Hepatocyte (in vitro differentiated cells): ENCODE results near the gene UPF2. TPM values are rescaled to one million over a fixed set of nuclear protein-coding genes. Genes with fewer than 3 reads are reported as not detected.

Experiments used
- DNase-seq: peaks from one replicate; pipeline ENCODE4 v3.0.0-alpha.2; 2016; ENCODE audit warnings: low spot score
- H2AFZ ChIP-seq: fragments of 200-600 bp; sonication (generic); 2 replicates; pipeline ENCODE4 v1.6.0; 2016; ENCODE audit warnings: antibody characterized with exemption, mild to moderate bottlenecking
- H3K27ac ChIP-seq: fragments of 200-600 bp; sonication (generic); 2 replicates; pipeline ENCODE4 v1.5.1; 2016; ENCODE audit warnings: mild to moderate bottlenecking
- H3K27me3 ChIP-seq: fragments of 200-600 bp; sonication (generic); 2 replicates; pipeline ENCODE4 v1.6.1; 2016
- H3K36me3 ChIP-seq: fragments of 200-600 bp; sonication (generic); replicated peaks from 2 replicates; pipeline ENCODE4 v1.5.1; 2016; ENCODE audit warnings: low read depth; ENCODE audit not compliant: insufficient read depth
- H3K4me1 ChIP-seq: fragments of 200-600 bp; sonication (generic); 2 replicates; pipeline ENCODE4 v1.5.1; 2016; ENCODE audit warnings: mild to moderate bottlenecking, moderate library complexity; ENCODE audit not compliant: insufficient read depth
- H3K4me2 ChIP-seq: fragments of 200-600 bp; sonication (generic); 2 replicates; pipeline ENCODE4 v1.6.0; 2016
- H3K4me3 ChIP-seq: fragments of 200-600 bp; sonication (generic); 2 replicates; pipeline ENCODE4 v1.5.1; 2016; ENCODE audit warnings: mild to moderate bottlenecking
- H3K79me2 ChIP-seq: fragments of 200-600 bp; sonication (generic); 2 replicates; pipeline ENCODE4 v1.6.0; 2017; ENCODE audit warnings: mild to moderate bottlenecking
- H3K9me2 ChIP-seq: fragments of 200-600 bp; sonication (generic); replicated peaks from 2 replicates; pipeline ENCODE4 v1.6.0; 2017; ENCODE audit warnings: mild to moderate bottlenecking; ENCODE audit not compliant: insufficient read depth
- H3K9me3 ChIP-seq: fragments of 200-600 bp; sonication (generic); 2 replicates; pipeline ENCODE4 v1.5.1; 2016; ENCODE audit warnings: low read depth, mild to moderate bottlenecking
- H4K20me1 ChIP-seq: fragments of 200-600 bp; sonication (generic); 2 replicates; pipeline ENCODE4 v1.6.0; 2016; ENCODE audit warnings: mild to moderate bottlenecking; ENCODE audit not compliant: insufficient read depth, poor library complexity, severe bottlenecking
- CTCF ChIP-seq: fragments of 200-600 bp; sonication (generic); IDR thresholded peaks from 2 replicates; pipeline ENCODE4 v1.5.1; 2016; ENCODE audit warnings: antibody characterized with exemption, mild to moderate bottlenecking; ENCODE audit not compliant: poor library complexity
- EZH2 ChIP-seq: fragments of 200-600 bp; sonication (generic); IDR thresholded peaks from 2 replicates; pipeline ENCODE4 v1.6.1; 2016; ENCODE audit warnings: antibody characterized with exemption, mild to moderate bottlenecking, borderline replicate concordance
- EZH2phosphoT487 ChIP-seq: fragments of 200-600 bp; sonication (generic); IDR thresholded peaks from one replicate; pipeline ENCODE4 v1.6.1; 2018; ENCODE audit warnings: antibody characterized with exemption, mild to moderate bottlenecking, low read depth, moderate library complexity; ENCODE audit not compliant: unreplicated experiment, severe bottlenecking
- WGBS: methylation state at CpG from one replicate; pipeline ENCODE4 v1.1.6; 2016; ENCODE audit warnings: low lambda C conversion rate; ENCODE audit errors: missing lambda C conversion rate; 5-methylcytosine and 5-hydroxymethylcytosine counted together
- polyA plus RNA-seq: library from polyadenylated mRNA; unstranded; fragments of >200 nt; fragmentation: Nextera tagmentation; extraction: Ambion mirVana; gene quantifications from 2 replicates; pipeline ENCODE4 v1.2.1, GENCODE V29; 2016
- total RNA-seq: library from RNA; depleted of rRNA; stranded (reverse); fragments of >200 nt; gene quantifications from 2 replicates; pipeline ENCODE4 v1.2.3, GENCODE V29; 2014

The UPF2 gene
- total and polyA plus RNA-seq, 2 experiments from 2014 or later = 12.3 to 14.5 TPM

GRCh38 chr10:11919271-11919670 is 123.3 kb downstream of the UPF2 start:
- no peak overlapping the region for H3K27ac ChIP-seq
- no peak for TF ChIP-seq EZH2
- TF ChIP-seq CTCF = no peak
- no peak for TF ChIP-seq EZH2phosphoT487
- no peak overlapping the region for H3K4me2 ChIP-seq
- no peak overlapping the region for H3K4me3 ChIP-seq
- H3K9me2 ChIP-seq = no peaks in the 10 kb centered on the region
- H3K9me3 ChIP-seq = no peaks in the 10 kb centered on the region
- no peak overlapping the region for H2AFZ ChIP-seq
- H3K36me3 ChIP-seq = peaks cover 3% of the 10 kb centered on the region
- WGBS = 87% methylated on average over 7 of the region's 7 CpGs
- DNase-seq = no peak
- no peaks in the 10 kb centered on the region for H3K27me3 ChIP-seq
- no peaks in the 10 kb centered on the region for H4K20me1 ChIP-seq
- no peaks in the 10 kb centered on the region for H3K79me2 ChIP-seq
- no peaks in the 10 kb centered on the region for H3K4me1 ChIP-seq

- Histone ChIP-seq H3K27ac (no peak overlapping the region), H3K36me3 (peaks cover 3% of the 10 kb centered on the region), H4K20me1 (no peaks in the 10 kb centered on the region), H3K9me3 (no peaks in the 10 kb centered on the region), H3K4me2 (no peak overlapping the region), H3K4me1 (no peaks in the 10 kb centered on the region), H3K79me2 (no peaks in the 10 kb centered on the region), H3K27me3 (no peaks in the 10 kb centered on the region), H3K9me2 (no peaks in the 10 kb centered on the region), H3K4me3 (no peak overlapping the region), H2AFZ (no peak overlapping the region)
- WGBS = 81% methylated on average over 8 of the region's 8 CpGs
- TF ChIP-seq CTCF (no peak), EZH2 (no peak), EZH2phosphoT487 (no peak)
- no peak for DNase-seq
Measured at GRCh38 chr10:11918384-11918783, 124.2 kb downstream of the UPF2 start.

- Histone ChIP-seq H3K4me2 (no peak overlapping the region), H3K9me3 (no peaks in the 10 kb centered on the region), H3K27me3 (no peaks in the 10 kb centered on the region), H3K9me2 (no peaks in the 10 kb centered on the region), H3K4me1 (no peaks in the 10 kb centered on the region), H3K79me2 (no peaks in the 10 kb centered on the region), H3K36me3 (no peaks in the 10 kb centered on the region), H3K4me3 (no peak overlapping the region), H2AFZ (no peak overlapping the region), H3K27ac (no peak overlapping the region), H4K20me1 (no peaks in the 10 kb centered on the region)
- TF ChIP-seq EZH2phosphoT487 (no peak), CTCF (no peak)
- DNase-seq = no peak
- WGBS = 44% methylated on average over 11 of the region's 11 CpGs
Measured at GRCh38 chr10:11913079-11913641, 129.4 kb downstream of the UPF2 start.

GRCh38 chr10:11910102-11910501 is 132.5 kb downstream of the UPF2 start:
- no peak overlapping the region for H2AFZ ChIP-seq
- 90% methylated on average over 10 of the region's 10 CpGs for WGBS
- no peaks in the 10 kb centered on the region for H3K9me3 ChIP-seq
- no peaks in the 10 kb centered on the region for H3K36me3 ChIP-seq
- no peak overlapping the region for H3K27ac ChIP-seq
- H3K4me1 ChIP-seq = no peaks in the 10 kb centered on the region
- H3K79me2 ChIP-seq = no peaks in the 10 kb centered on the region
- no peak overlapping the region for H3K4me2 ChIP-seq
- H3K4me3 ChIP-seq = no peak overlapping the region
- no peaks in the 10 kb centered on the region for H3K27me3 ChIP-seq
- TF ChIP-seq CTCF = no peak
- no peak for TF ChIP-seq EZH2phosphoT487
- no peak for TF ChIP-seq EZH2
- H4K20me1 ChIP-seq = no peaks in the 10 kb centered on the region
- H3K9me2 ChIP-seq = no peaks in the 10 kb centered on the region
- no peak for DNase-seq
